Lower lobe of right lung (tissue), 2 donors: ENCODE results near the gene MCTP2. TPM values are rescaled to one million over a fixed set of nuclear protein-coding genes. Genes with fewer than 3 reads are reported as not detected.

Experiments
- ATAC-seq, 2 donors: fragments of 200-7000 bp; cut with Tn5 transposase; one replicate each; pipeline ENCODE4 v1.9.1; 2020 to 2022; ENCODE audit warnings: mild to moderate bottlenecking in 2 of 2, moderate library complexity in 2 of 2
- DNase-seq: peaks from one replicate; pipeline ENCODE4 v3.0.0-alpha.2; 2020
- H3K27ac ChIP-seq: fragments of 200-600 bp; one replicate; pipeline ENCODE4 v1.8.0; 2022
- H3K27me3 ChIP-seq: fragments of 200-600 bp; one replicate; pipeline ENCODE4 v1.8.0; 2022; ENCODE audit warnings: low read depth
- H3K36me3 ChIP-seq: fragments of 200-600 bp; one replicate; pipeline ENCODE4 v1.8.0; 2022; ENCODE audit warnings: mild to moderate bottlenecking
- H3K4me1 ChIP-seq: fragments of 200-600 bp; one replicate; pipeline ENCODE4 v1.8.0; 2022
- H3K4me3 ChIP-seq: fragments of 200-600 bp; one replicate; pipeline ENCODE4 v1.8.0; 2022; ENCODE audit warnings: mild to moderate bottlenecking
- H3K9me3 ChIP-seq: fragments of 200-600 bp; one replicate; pipeline ENCODE4 v1.8.0; 2022
- intact Hi-C: fragments of 100-400 bp; cut with DNase I; formaldehyde crosslinking; loops from one replicate; pipeline ENCODE4 v1.11.0; 2022
- total RNA-seq: library from RNA; stranded (reverse); fragmentation: NEBNext Ultra II Directional; extraction: Animal tissue kit (Norgen Biotek cat#: 25700); gene quantifications from one replicate; pipeline ENCODE4 v1.2.1, GENCODE V29; 2021
- TF ChIP-seq, protein P1 (sequence below): fragments of 200-600 bp; IDR thresholded peaks from one replicate; pipeline ENCODE4 v1.8.0; 2022; ENCODE audit warnings: antibody characterized with exemption, mild to moderate bottlenecking
- donor health status: DM: no; HTN: yes; CAD: no; lungs with severe emphysema.

Gene MCTP2
- total RNA-seq, 1 donor from 2014 or later = 36.1 TPM

- Histone ChIP-seq H3K27ac (no peak overlapping the region), H3K27me3 (no peaks in the 10 kb centered on the region), H3K4me3 (no peak overlapping the region), H3K9me3 (no peaks in the 10 kb centered on the region), H3K4me1 (no peaks in the 10 kb centered on the region), H3K36me3 (peaks cover 12% of the 10 kb centered on the region)
- ATAC-seq (no peak), DNase-seq (no peak)
- intact Hi-C loops = no loop called here
- TF ChIP-seq, protein P1, sequence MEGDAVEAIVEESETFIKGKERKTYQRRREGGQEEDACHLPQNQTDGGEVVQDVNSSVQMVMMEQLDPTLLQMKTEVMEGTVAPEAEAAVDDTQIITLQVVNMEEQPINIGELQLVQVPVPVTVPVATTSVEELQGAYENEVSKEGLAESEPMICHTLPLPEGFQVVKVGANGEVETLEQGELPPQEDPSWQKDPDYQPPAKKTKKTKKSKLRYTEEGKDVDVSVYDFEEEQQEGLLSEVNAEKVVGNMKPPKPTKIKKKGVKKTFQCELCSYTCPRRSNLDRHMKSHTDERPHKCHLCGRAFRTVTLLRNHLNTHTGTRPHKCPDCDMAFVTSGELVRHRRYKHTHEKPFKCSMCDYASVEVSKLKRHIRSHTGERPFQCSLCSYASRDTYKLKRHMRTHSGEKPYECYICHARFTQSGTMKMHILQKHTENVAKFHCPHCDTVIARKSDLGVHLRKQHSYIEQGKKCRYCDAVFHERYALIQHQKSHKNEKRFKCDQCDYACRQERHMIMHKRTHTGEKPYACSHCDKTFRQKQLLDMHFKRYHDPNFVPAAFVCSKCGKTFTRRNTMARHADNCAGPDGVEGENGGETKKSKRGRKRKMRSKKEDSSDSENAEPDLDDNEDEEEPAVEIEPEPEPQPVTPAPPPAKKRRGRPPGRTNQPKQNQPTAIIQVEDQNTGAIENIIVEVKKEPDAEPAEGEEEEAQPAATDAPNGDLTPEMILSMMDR = no peak
These were observed 131.2 kb downstream of the MCTP2 start for GRCh38 chr15:94362385-94363092.

- H3K4me1 ChIP-seq = no peaks in the 10 kb centered on the region
- no peaks in the 10 kb centered on the region for H3K27me3 ChIP-seq
- intact Hi-C loops = no loop called here
- H3K27ac ChIP-seq = no peak overlapping the region
- DNase-seq (no peak), ATAC-seq (no peak)
- H3K9me3 ChIP-seq = no peaks in the 10 kb centered on the region
- H3K4me3 ChIP-seq = no peak overlapping the region
- TF ChIP-seq, protein P1 = no peak
- H3K36me3 ChIP-seq = peaks cover 20% of the 10 kb centered on the region
These were observed 132.0 kb downstream of the MCTP2 start for GRCh38 chr15:94363382-94363781.

GRCh38 chr15:94366781-94367180, 135.4 kb downstream of the MCTP2 start:
- Histone ChIP-seq H3K36me3 (peaks cover 28% of the 10 kb centered on the region), H3K27me3 (no peaks in the 10 kb centered on the region), H3K4me1 (no peaks in the 10 kb centered on the region), H3K4me3 (no peak overlapping the region), H3K27ac (no peak overlapping the region), H3K9me3 (no peaks in the 10 kb centered on the region)
- DNase-seq (no peak), ATAC-seq (no peak)
- intact Hi-C loops = no loop called here
- TF ChIP-seq, protein P1 = no peak

- Histone ChIP-seq H3K27me3 (no peaks in the 10 kb centered on the region), H3K4me3 (no peak overlapping the region), H3K4me1 (no peaks in the 10 kb centered on the region), H3K36me3 (peaks cover 28% of the 10 kb centered on the region), H3K9me3 (no peaks in the 10 kb centered on the region), H3K27ac (no peak overlapping the region)
- ATAC-seq (no peak), DNase-seq (no peak)
- TF ChIP-seq, protein P1 = no peak
- intact Hi-C loops = no loop called here
These were observed 136.6 kb downstream of the MCTP2 start for GRCh38 chr15:94367726-94368535.

DNA sequence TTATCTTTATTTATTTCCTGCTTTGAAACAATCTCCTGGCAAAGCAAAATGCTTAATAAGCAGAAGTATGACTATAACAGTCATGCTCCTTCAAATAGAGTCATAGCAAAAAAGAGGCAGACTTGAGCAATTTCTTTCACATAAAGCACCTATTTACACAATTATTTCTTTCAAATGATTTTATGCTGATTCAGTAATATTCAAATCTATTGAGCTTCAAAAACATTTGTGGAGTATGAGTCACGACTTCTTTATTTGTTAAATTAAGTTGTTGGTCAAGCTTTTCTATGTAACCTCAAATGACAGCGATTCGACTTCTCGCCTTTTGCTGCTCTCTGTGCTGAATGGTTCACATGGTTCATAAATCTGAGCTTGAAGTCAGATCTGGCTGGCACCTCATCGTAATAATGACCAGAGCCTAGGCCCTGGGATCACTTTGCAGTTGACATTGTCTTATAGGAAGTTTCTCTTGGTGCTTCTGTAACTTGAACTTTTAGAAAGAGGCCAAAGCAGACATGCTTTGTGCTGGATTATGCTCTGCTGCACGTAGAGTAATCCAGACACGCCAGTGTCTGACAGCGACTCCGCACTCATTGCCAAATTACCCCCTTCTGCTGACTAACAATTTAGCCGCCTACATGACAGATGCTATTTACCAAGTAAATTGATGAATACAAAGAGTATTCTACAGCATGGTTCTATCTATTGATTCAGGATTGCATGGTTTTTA, 139.0 kb downstream of the MCTP2 start:
- no peak for ATAC-seq
- TF ChIP-seq, protein P1 = no peak
- peaks cover 28% of the 10 kb centered on the region for H3K36me3 ChIP-seq

More for the DNA sequence above, 139.0 kb downstream of the MCTP2 start:
- H3K9me3 ChIP-seq = no peaks in the 10 kb centered on the region
- DNase-seq = no peak
- no peak overlapping the region for H3K4me3 ChIP-seq
- H3K4me1 ChIP-seq = no peaks in the 10 kb centered on the region
- no peaks in the 10 kb centered on the region for H3K27me3 ChIP-seq
- peak overlapping the region; percentile 9 for H3K27ac ChIP-seq
- intact Hi-C loops = no loop called here
